ENCODE measurements around the gene DHX15. TPM values are rescaled to one million over a fixed set of nuclear protein-coding genes. Genes with fewer than 3 reads are reported as not detected.

DHX15 gene
- total and polyA plus RNA-seq, 2 of the 8 experiments (the other 6 are each of a cell fraction or from before 2014, with no cell fraction given): 126 to 286 TPM

DNA sequence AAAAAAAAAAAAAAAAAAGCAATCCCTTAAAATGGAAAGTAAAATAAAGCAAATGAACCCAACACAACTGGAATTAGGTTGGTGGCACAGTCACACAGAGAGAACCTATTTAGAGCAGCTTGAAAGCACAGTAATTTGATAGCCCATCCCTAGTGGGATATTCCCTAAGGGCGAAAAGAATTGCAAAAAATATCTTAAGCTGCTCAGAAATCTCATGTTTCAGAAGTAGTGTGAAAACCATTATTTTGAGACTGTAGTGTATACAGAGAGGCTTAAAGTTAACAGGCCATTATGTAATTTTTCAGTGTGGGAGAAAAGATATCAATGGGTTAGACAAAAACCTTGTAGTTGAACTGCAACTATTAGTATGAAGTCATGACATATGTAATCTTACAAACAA, 40.0 kb upstream of the DHX15 start:
- ChIA-PET POLR2A (ENCODE audit: partially characterized antibody) (interaction anchor here (1.6 kb wide), 1 partner anchor 40 kb away, joined by 7 read pairs; the partner anchor contains the start of gene DHX15), CTCF (ENCODE audit: partially characterized antibody) (interaction anchor here (0.8 to 1.3 kb wide), 2 partner anchors 14 to 40 kb away, joined by 3 to 4 read pairs; no protein-coding TSS in a partner anchor)
- Histone ChIP-seq H2BK12ac (ENCODE audit: low read depth, low read length) (no peak overlapping the region), H4K20me1 (replicated peaks in 1 of 2; ENCODE audit: control insufficient read depth in 1 of 2, insufficient read depth in 2 of 2, low read length in 2 of 2) (no peaks in the 10 kb centered on the region), H3K79me1 (ENCODE audit: low read depth, low read length) (no peaks in the 10 kb centered on the region), H3K18ac (ENCODE audit: extremely low read depth, low read length) (no peak overlapping the region), H3K4me2 (ENCODE audit: insufficient read depth in 1 of 2, low read depth in 2 of 2, low read length in 2 of 2) (no peak overlapping the region), H4K5ac (ENCODE audit: insufficient read length, low read depth, low read length) (no peak overlapping the region), H3K27me3 (replicated peaks in 1 of 4; ENCODE audit: control insufficient read depth in 3 of 4, extremely low read depth in 1 of 4, insufficient read depth in 3 of 4, low read length in 3 of 4) (no peaks in the 10 kb centered on the region), H4K91ac (replicated peaks; ENCODE audit: insufficient read length, low read length) (no peak overlapping the region), H3K23me2 (ENCODE audit: low read depth, low read length) (no peaks in the 10 kb centered on the region), H2BK20ac (ENCODE audit: low read length) (no peak overlapping the region), H3K9ac (replicated peaks in 1 of 4; ENCODE audit: extremely low read depth in 1 of 4, low read depth in 3 of 4, low read length in 3 of 4) (no peak overlapping the region), H3K4ac (replicated peaks; ENCODE audit: insufficient read length, low read depth, low read length) (no peak overlapping the region), H2AK5ac (ENCODE audit: low read depth, low read length) (no peak overlapping the region), H3K4me1 (replicated peaks in 1 of 4; ENCODE audit: control insufficient read depth in 3 of 4, insufficient read depth in 4 of 4, low read length in 3 of 4) (peaks cover 0 to 7% (median 0%) of the 10 kb centered on the region in 4 experiments; a peak in 1 of 7 replicates), H2BK120ac (replicated peaks; ENCODE audit: low read depth, low read length) (no peak overlapping the region), H2BK5ac (ENCODE audit: low read depth, low read length) (no peak overlapping the region), H4K8ac (ENCODE audit: extremely low read depth, insufficient read depth, low read length) (no peak overlapping the region), H3K14ac (ENCODE audit: insufficient read length) (no peak overlapping the region), H3K23ac (ENCODE audit: insufficient read length) (no peak overlapping the region), H3K4me3 (ENCODE audit: extremely low read depth in 1 of 4, insufficient read depth in 2 of 4, low read depth in 3 of 4, low read length in 4 of 4) (no peak overlapping the region), H3K36me3 (ENCODE audit: control insufficient read depth in 2 of 4, insufficient read depth in 4 of 4, low read length in 3 of 4) (no peaks in the 10 kb centered on the region), H3K27ac (ENCODE audit: low read depth, low read length) (no peak overlapping the region), H2AFZ (ENCODE audit: low read length) (no peak overlapping the region), H3K9me3 (ENCODE audit: insufficient read depth in 2 of 2, low read depth in 1 of 2, low read length in 1 of 2) (peaks cover 3 to 9% of the 10 kb centered on the region in 2 experiments; a peak in 2 of 4 replicates), H2BK15ac (ENCODE audit: low read length) (no peak overlapping the region), H3K79me2 (ENCODE audit: control insufficient read depth in 1 of 2, insufficient read depth in 2 of 2, low read length in 2 of 2) (no peaks in the 10 kb centered on the region), H3K56ac (replicated peaks; ENCODE audit: insufficient read length, low read depth, low read length) (no peak overlapping the region)
- no peak for DNase-seq (ENCODE audit: low read depth in 1 of 2, low spot score in 2 of 2)
- no peak for FAIRE-seq
- WGBS, 2 experiments (ENCODE audit: extremely low coverage in 1 of 2, insufficient coverage in 1 of 2, insufficient read length in 1 of 2, insufficient replicate concordance in 2 of 2, low coverage in 1 of 2, low lambda C conversion rate in 2 of 2, missing lambda C conversion rate in 1 of 2): 85% methylated on average over 1 of the region's 1 CpG; no CpG with 5 or more reads in 1 of the 2 experiments
- no peak for TF ChIP-seq SP4 (IDR thresholded peaks at IDR 0.05; ENCODE audit: low read length)
- TF ChIP-seq RNF2 (IDR thresholded peaks at IDR 0.05; ENCODE audit: borderline replicate concordance, low read depth, low read length, missing control alignments, poor library complexity, severe bottlenecking): no peak
- no peak for TF ChIP-seq POLR2A (IDR thresholded peaks at IDR 0.05; ENCODE audit: control extremely low read depth in 1 of 2, low read depth in 2 of 2, low read length in 2 of 2)
- TF ChIP-seq TBP (IDR thresholded peaks at IDR 0.05; ENCODE audit: low read depth, low read length): no peak
- no peak for TF ChIP-seq SRF (IDR thresholded peaks at IDR 0.05; ENCODE audit: low read depth, low read length)
- no peak for TF ChIP-seq NRF1 (IDR thresholded peaks at IDR 0.05; ENCODE audit: low read depth, low read length)
- TF ChIP-seq KDM5A (IDR thresholded peaks at IDR 0.05; ENCODE audit: low read length): no peak
- no peak for TF ChIP-seq CBX5 (IDR thresholded peaks at IDR 0.05; ENCODE audit: low read depth, low read length)
- TF ChIP-seq TAF7 (optimal IDR thresholded peaks at IDR 0.05; ENCODE audit: borderline replicate concordance, low read depth, low read length): no peak
- no peak for TF ChIP-seq NANOG (IDR thresholded peaks at IDR 0.05; ENCODE audit: insufficient read depth, low read depth, low read length, poor library complexity, severe bottlenecking)
- no peak for TF ChIP-seq RFX5 (IDR thresholded peaks at IDR 0.05; ENCODE audit: borderline replicate concordance, low read depth, low read length)
- no peak for TF ChIP-seq POLR2AphosphoS5 (IDR thresholded peaks at IDR 0.05; ENCODE audit: low read depth, low read length)
- TF ChIP-seq, protein P1, sequence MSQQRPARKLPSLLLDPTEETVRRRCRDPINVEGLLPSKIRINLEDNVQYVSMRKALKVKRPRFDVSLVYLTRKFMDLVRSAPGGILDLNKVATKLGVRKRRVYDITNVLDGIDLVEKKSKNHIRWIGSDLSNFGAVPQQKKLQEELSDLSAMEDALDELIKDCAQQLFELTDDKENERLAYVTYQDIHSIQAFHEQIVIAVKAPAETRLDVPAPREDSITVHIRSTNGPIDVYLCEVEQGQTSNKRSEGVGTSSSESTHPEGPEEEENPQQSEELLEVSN (IDR thresholded peaks at IDR 0.05): no peak
- no peak for TF ChIP-seq SIRT6 (IDR thresholded peaks at IDR 0.05; ENCODE audit: low read length)
